ENCODE results near the gene PRAF2. TPM values are rescaled to one million over a fixed set of nuclear protein-coding genes. Genes with fewer than 3 reads are reported as not detected.

The PRAF2 gene
- total RNA-seq, 1 experiment from 2014 or later = 36.3 TPM

- no peaks in the 10 kb centered on the region for H3K27me3 ChIP-seq (ENCODE audit: control insufficient read depth, insufficient read depth, low read length)
- H3K36me3 ChIP-seq (ENCODE audit: control insufficient read depth, insufficient read depth, low read length) = no peaks in the 10 kb centered on the region
- no peak for ATAC-seq
- intact Hi-C loops (cut with micrococcal nuclease; ENCODE audit: unreplicated experiment) = no loop called here
- in situ Hi-C loops (cut with HindIII; ENCODE audit: low pct_unique_long_range_greater_than_20kb, low sequenced_read_pairs) = no loop called here
- H3K27ac ChIP-seq (ENCODE audit: low read length) = no peak overlapping the region
- no peak overlapping the region for H3K4me3 ChIP-seq (ENCODE audit: low read depth in 2 of 2, low read length in 2 of 2)
- DNase-seq (ENCODE audit: low read depth, low spot score) = no peak
- no peaks in the 10 kb centered on the region for H3K4me1 ChIP-seq (ENCODE audit: control insufficient read depth, insufficient read depth, low read length)
- no TSS peak for BruUV-seq (replicated peaks)
- POLR2A ChIA-PET = no interaction called here
- CTCF ChIA-PET = no interaction called here
- TF ChIP-seq REST (IDR thresholded peaks at IDR 0.05; ENCODE audit: insufficient read depth in 1 of 2, low read depth in 2 of 2, low read length in 1 of 2) = no peak
- no peak for TF ChIP-seq POLR2AphosphoS5 (IDR thresholded peaks at IDR 0.05; ENCODE audit: low read depth, low read length)
- no peak for TF ChIP-seq CTCF (IDR thresholded peaks at IDR 0.05)
- TF ChIP-seq TCF7L2 (IDR thresholded peaks at IDR 0.05; ENCODE audit: low read depth, low read length) = no peak
- TF ChIP-seq SIN3A (IDR thresholded peaks at IDR 0.05; ENCODE audit: borderline replicate concordance, insufficient read depth, low read depth, low read length) = no peak
- H3K9me3 ChIP-seq (ENCODE audit: control insufficient read depth, insufficient read depth, low read depth, low read length) = no peaks in the 10 kb centered on the region
Observed at GRCh38 chrX:49064735-49065134, 9.1 kb downstream of the PRAF2 start.

GRCh38 chrX:49064303-49064702 is 9.5 kb downstream of the PRAF2 start:
- Histone ChIP-seq H3K36me3 (ENCODE audit: control insufficient read depth, insufficient read depth, low read length) (no peaks in the 10 kb centered on the region; the same call in 1 of the 2 replicates), H3K27me3 (ENCODE audit: control insufficient read depth, insufficient read depth, low read length) (no peaks in the 10 kb centered on the region), H3K27ac (ENCODE audit: low read length) (no peak overlapping the region), H3K4me3 (ENCODE audit: low read depth in 2 of 2, low read length in 2 of 2) (no peak overlapping the region), H3K9me3 (ENCODE audit: control insufficient read depth, insufficient read depth, low read depth, low read length) (no peaks in the 10 kb centered on the region), H3K4me1 (ENCODE audit: control insufficient read depth, insufficient read depth, low read length) (no peaks in the 10 kb centered on the region)
- TF ChIP-seq POLR2AphosphoS5 (IDR thresholded peaks at IDR 0.05; ENCODE audit: low read depth, low read length) = no peak
- no peak for TF ChIP-seq TCF7L2 (IDR thresholded peaks at IDR 0.05; ENCODE audit: low read depth, low read length)
- TF ChIP-seq CTCF (IDR thresholded peaks at IDR 0.05) = no peak
- TF ChIP-seq REST (IDR thresholded peaks at IDR 0.05; ENCODE audit: insufficient read depth in 1 of 2, low read depth in 2 of 2, low read length in 1 of 2) = no peak
- no peak for TF ChIP-seq SIN3A (IDR thresholded peaks at IDR 0.05; ENCODE audit: borderline replicate concordance, insufficient read depth, low read depth, low read length)
- in situ Hi-C loops (cut with HindIII; ENCODE audit: low pct_unique_long_range_greater_than_20kb, low sequenced_read_pairs) = no loop called here
- DNase-seq (ENCODE audit: low read depth, low spot score) = no peak
- intact Hi-C loops (cut with micrococcal nuclease; ENCODE audit: unreplicated experiment) = no loop called here
- no TSS peak for BruUV-seq (replicated peaks)
- ChIA-PET CTCF (interaction anchor here (0.5 kb wide), 1 partner anchor 99 kb away, joined by 4 read pairs; no protein-coding TSS in a partner anchor), POLR2A (no interaction called here)
- ATAC-seq = no peak

Data from Panc1 (cell line).